ENCODE results near the gene CEP250. TPM values are rescaled to one million over a fixed set of nuclear protein-coding genes. Genes with fewer than 3 reads are reported as not detected.
A peak's percentile ranks its signal among the peaks of the same experiment; 100 is the strongest.
"Not testable (repeated sequence)": the region's sequence is repeated elsewhere in the genome, so short reads cannot be mapped to it uniquely, and the experiment has no call there.

Gene CEP250
- total and polyA plus RNA-seq, 12 donors = 4.8 to 18.8 (median 13.8) TPM

GRCh38 chr20:35541783-35542662, 86.6 kb downstream of the CEP250 start, which contains the start of gene ERGIC3:
ERGIC3 (plus strand) TSS chr20:35542078; CDS start chr20:35542098, 20 bp downstream.
- DNase-seq (peak; percentile 98), ATAC-seq (peak; percentile 99 to 100 (median 100))
- Histone ChIP-seq H3K27me3 (no peaks in the 10 kb centered on the region), H3K36me3 (peaks cover 0 to 41% (median 0%) of the 10 kb centered on the region in 9 donors), H3K9me3 (no peaks in the 10 kb centered on the region), H3K4me1 (peaks cover 0 to 23% (median 15%) of the 10 kb centered on the region in 9 donors), H3K27ac (peak within 1 kb of the TSS in 9 of 10 donors; percentile 59 to 89 (median 76)), H3K4me3 (peak within 1 kb of the TSS; percentile 71 to 95 (median 85))
- TF ChIP-seq, protein P1, sequence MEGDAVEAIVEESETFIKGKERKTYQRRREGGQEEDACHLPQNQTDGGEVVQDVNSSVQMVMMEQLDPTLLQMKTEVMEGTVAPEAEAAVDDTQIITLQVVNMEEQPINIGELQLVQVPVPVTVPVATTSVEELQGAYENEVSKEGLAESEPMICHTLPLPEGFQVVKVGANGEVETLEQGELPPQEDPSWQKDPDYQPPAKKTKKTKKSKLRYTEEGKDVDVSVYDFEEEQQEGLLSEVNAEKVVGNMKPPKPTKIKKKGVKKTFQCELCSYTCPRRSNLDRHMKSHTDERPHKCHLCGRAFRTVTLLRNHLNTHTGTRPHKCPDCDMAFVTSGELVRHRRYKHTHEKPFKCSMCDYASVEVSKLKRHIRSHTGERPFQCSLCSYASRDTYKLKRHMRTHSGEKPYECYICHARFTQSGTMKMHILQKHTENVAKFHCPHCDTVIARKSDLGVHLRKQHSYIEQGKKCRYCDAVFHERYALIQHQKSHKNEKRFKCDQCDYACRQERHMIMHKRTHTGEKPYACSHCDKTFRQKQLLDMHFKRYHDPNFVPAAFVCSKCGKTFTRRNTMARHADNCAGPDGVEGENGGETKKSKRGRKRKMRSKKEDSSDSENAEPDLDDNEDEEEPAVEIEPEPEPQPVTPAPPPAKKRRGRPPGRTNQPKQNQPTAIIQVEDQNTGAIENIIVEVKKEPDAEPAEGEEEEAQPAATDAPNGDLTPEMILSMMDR (IDR thresholded peaks at IDR 0.05) = peak in 4 of 9 donors; percentile 7 to 26 (median 21)
- 5 to 6% methylated on average over 57 of the region's 57 CpGs for WGBS, 2 donors
- intact Hi-C loops (cut with DNase I) = loop anchor here in 3 of 10 donors (5.0 to 10.0 kb wide), 3 partner anchors 75 to 123 kb away; partner anchors contain the start of genes CPNE1 (in 2 of the 3), RBM12 (in 2 of the 3) and SPAG4 (in 1 of the 3)

- H3K4me1 ChIP-seq = peaks cover 0 to 23% (median 15%) of the 10 kb centered on the region in 9 donors
- intact Hi-C loops (cut with DNase I) = loop anchor here in 3 of 10 donors (5.0 to 10.0 kb wide), 3 partner anchors 74 to 122 kb away; partner anchors contain the start of genes CPNE1 (in 2 of the 3), RBM12 (in 2 of the 3) and SPAG4 (in 1 of the 3)
- no peaks in the 10 kb centered on the region for H3K9me3 ChIP-seq
- 95 to 100% methylated on average over 1 of the region's 1 CpG for WGBS, 2 donors
- H3K36me3 ChIP-seq = peaks cover 0 to 51% (median 6%) of the 10 kb centered on the region in 9 donors
- no peak for DNase-seq
- TF ChIP-seq, protein P1 (IDR thresholded peaks at IDR 0.05) = no peak
- no peak overlapping the region for H3K27ac ChIP-seq
- H3K27me3 ChIP-seq = no peaks in the 10 kb centered on the region
- ATAC-seq = no peak
- H3K4me3 ChIP-seq = peak overlapping the region in 2 of 10 donors; percentile 72 to 89
These were observed 87.6 kb downstream of the CEP250 start for GRCh38 chr20:35542990-35543389.

- no peak for ATAC-seq
- Histone ChIP-seq H3K4me3 (no peak overlapping the region), H3K4me1 (peaks cover 0 to 23% (median 15%) of the 10 kb centered on the region in 9 donors), H3K9me3 (no peaks in the 10 kb centered on the region), H3K27me3 (no peaks in the 10 kb centered on the region), H3K27ac (no peak overlapping the region), H3K36me3 (peaks cover 0 to 65% (median 21%) of the 10 kb centered on the region in 9 donors)
- intact Hi-C loops (cut with DNase I) = loop anchor here in 3 of 10 donors (5.0 to 10.0 kb wide), 3 partner anchors 73 to 120 kb away; partner anchors contain the start of genes CPNE1 (in 2 of the 3), RBM12 (in 2 of the 3) and SPAG4 (in 1 of the 3)
- WGBS, 2 donors = 91 to 99% methylated on average over 15 to 16 of the region's 16 CpGs
- no peak for DNase-seq
- TF ChIP-seq, protein P1 (IDR thresholded peaks at IDR 0.05) = no peak
These were observed 89.0 kb downstream of the CEP250 start for GRCh38 chr20:35544436-35544835.

GRCh38 chr20:35544941-35545340, 89.5 kb downstream of the CEP250 start:
- H3K36me3 ChIP-seq = peaks cover 0 to 70% (median 26%) of the 10 kb centered on the region in 9 donors
- ATAC-seq, H3K9me3 ChIP-seq, H3K27me3 ChIP-seq, DNase-seq, H3K4me3 ChIP-seq, H3K27ac ChIP-seq: not testable (repeated sequence)
- WGBS, 2 donors = 87 to 93% methylated on average over 7 of the region's 7 CpGs
- intact Hi-C loops (cut with DNase I) = loop anchor here in 3 of 10 donors (5.0 to 10.0 kb wide), 3 partner anchors 72 to 120 kb away; partner anchors contain the start of genes CPNE1 (in 2 of the 3), RBM12 (in 2 of the 3) and SPAG4 (in 1 of the 3)
- H3K4me1 ChIP-seq = peaks cover 0 to 20% (median 15%) of the 10 kb centered on the region in 9 donors

Data from heart right ventricle (tissue), 16 donors.